ENCODE results near the gene DCAF5.

The DCAF5 gene

GRCh38 chr14:69050240-69051184, 102.4 kb downstream of the DCAF5 start:
- H3K4me2 ChIP-seq (ENCODE audit: low read depth, low read length, poor library complexity, severe bottlenecking): no peak overlapping the region

GRCh38 chr14:69049675-69050074, 103.2 kb downstream of the DCAF5 start:
- H3K9ac ChIP-seq (ENCODE audit: low read depth, low read length, poor library complexity, severe bottlenecking): no peak overlapping the region
- H3K4me3 ChIP-seq (ENCODE audit: low read length, poor library complexity, severe bottlenecking): no peak overlapping the region
- peaks cover 30% of the 10 kb centered on the region; the same call in 1 of the 2 replicates for H3K36me3 ChIP-seq (ENCODE audit: insufficient read depth, low read length)
- no peaks in the 10 kb centered on the region for H3F3A ChIP-seq (ENCODE audit: low read depth)
- H3K4me1 ChIP-seq (ENCODE audit: insufficient read depth, low read length, poor library complexity, severe bottlenecking): no peaks in the 10 kb centered on the region
- H2AFZ ChIP-seq (ENCODE audit: low read length): no peak overlapping the region
- H3K9me2 ChIP-seq (replicated peaks; ENCODE audit: low read depth, low read length): no peaks in the 10 kb centered on the region
- H3K27me3 ChIP-seq (ENCODE audit: insufficient read depth, low read length, poor library complexity, severe bottlenecking): no peaks in the 10 kb centered on the region
- TF ChIP-seq EZH2phosphoT487 (IDR thresholded peaks at IDR 0.05; ENCODE audit: borderline replicate concordance) (no peak), CTCF (conservative IDR thresholded peaks at IDR 0.05; ENCODE audit: low read length) (no peak)
- no peaks in the 10 kb centered on the region for H4K20me1 ChIP-seq (ENCODE audit: insufficient read depth, low read length, poor library complexity, severe bottlenecking)
- H3K79me2 ChIP-seq (ENCODE audit: insufficient read depth, low read length): no peaks in the 10 kb centered on the region
- H3K9me3 ChIP-seq (ENCODE audit: insufficient read depth, low read depth, low read length): no peaks in the 10 kb centered on the region
- no peak overlapping the region for H3K4me2 ChIP-seq (ENCODE audit: low read depth, low read length, poor library complexity, severe bottlenecking)

More at GRCh38 chr14:69050240-69051184, 102.4 kb downstream of the DCAF5 start:
- H3K9me2 ChIP-seq (replicated peaks; ENCODE audit: low read depth, low read length): no peaks in the 10 kb centered on the region
- H3K4me1 ChIP-seq (ENCODE audit: insufficient read depth, low read length, poor library complexity, severe bottlenecking): no peaks in the 10 kb centered on the region
- no peaks in the 10 kb centered on the region for H3F3A ChIP-seq (ENCODE audit: low read depth)
- H3K9ac ChIP-seq (ENCODE audit: low read depth, low read length, poor library complexity, severe bottlenecking): no peak overlapping the region
- peaks cover 39% of the 10 kb centered on the region; the same call in 1 of the 2 replicates for H3K36me3 ChIP-seq (ENCODE audit: insufficient read depth, low read length)
- H3K4me3 ChIP-seq (ENCODE audit: low read length, poor library complexity, severe bottlenecking): no peak overlapping the region
- H3K9me3 ChIP-seq (ENCODE audit: insufficient read depth, low read depth, low read length): no peaks in the 10 kb centered on the region
- H3K79me2 ChIP-seq (ENCODE audit: insufficient read depth, low read length): no peaks in the 10 kb centered on the region
- no peaks in the 10 kb centered on the region for H3K27me3 ChIP-seq (ENCODE audit: insufficient read depth, low read length, poor library complexity, severe bottlenecking)
- no peaks in the 10 kb centered on the region for H4K20me1 ChIP-seq (ENCODE audit: insufficient read depth, low read length, poor library complexity, severe bottlenecking)
- no peak overlapping the region for H2AFZ ChIP-seq (ENCODE audit: low read length)
- TF ChIP-seq CTCF (conservative IDR thresholded peaks at IDR 0.05; ENCODE audit: low read length): no peak
- TF ChIP-seq EZH2phosphoT487 (IDR thresholded peaks at IDR 0.05; ENCODE audit: borderline replicate concordance): no peak

GRCh38 chr14:69048456-69048855, 104.5 kb downstream of the DCAF5 start:
- TF ChIP-seq EZH2phosphoT487 (IDR thresholded peaks at IDR 0.05; ENCODE audit: borderline replicate concordance) (no peak), CTCF (conservative IDR thresholded peaks at IDR 0.05; ENCODE audit: low read length) (no peak)
- no peaks in the 10 kb centered on the region for H4K20me1 ChIP-seq (ENCODE audit: insufficient read depth, low read length, poor library complexity, severe bottlenecking)
- no peaks in the 10 kb centered on the region for H3K79me2 ChIP-seq (ENCODE audit: insufficient read depth, low read length)
- no peaks in the 10 kb centered on the region for H3K27me3 ChIP-seq (ENCODE audit: insufficient read depth, low read length, poor library complexity, severe bottlenecking)
- no peak overlapping the region for H3K4me3 ChIP-seq (ENCODE audit: low read length, poor library complexity, severe bottlenecking)
- peaks cover 18% of the 10 kb centered on the region; the same call in 1 of the 2 replicates for H3K36me3 ChIP-seq (ENCODE audit: insufficient read depth, low read length)
- no peak overlapping the region for H3K4me2 ChIP-seq (ENCODE audit: low read depth, low read length, poor library complexity, severe bottlenecking)
- H2AFZ ChIP-seq (ENCODE audit: low read length): no peak overlapping the region
- no peak overlapping the region for H3K9ac ChIP-seq (ENCODE audit: low read depth, low read length, poor library complexity, severe bottlenecking)
- H3K4me1 ChIP-seq (ENCODE audit: insufficient read depth, low read length, poor library complexity, severe bottlenecking): no peaks in the 10 kb centered on the region
- H3K9me3 ChIP-seq (ENCODE audit: insufficient read depth, low read depth, low read length): no peaks in the 10 kb centered on the region
- no peaks in the 10 kb centered on the region for H3F3A ChIP-seq (ENCODE audit: low read depth)
- H3K9me2 ChIP-seq (replicated peaks; ENCODE audit: low read depth, low read length): no peaks in the 10 kb centered on the region
